HCT116 (cell line): ENCODE data around the gene MICALL2. TPM values are rescaled to one million over a fixed set of nuclear protein-coding genes. Genes with fewer than 3 reads are reported as not detected.
A peak's percentile ranks its signal among the peaks of the same experiment; 100 is the strongest.

Experiments used
- ATAC-seq: fragments of 200-7000 bp; cut with Tn5 transposase; 2 replicates; pipeline ENCODE4 v1.9.1; 2020; ENCODE audit warnings: mild to moderate bottlenecking, moderate library complexity
- BruUV-seq: library from RNA; stranded (reverse); fragments of 400-500 nt; replicated peaks from 2 replicates; lab custom pipeline; 2021; lab: Mats Ljungman, UMichigan
- CTCF ChIA-PET: fragments of 300-600 bp; sonication (Branson Sonifier 250); formaldehyde crosslinking; loops from one replicate; lab custom pipeline; 2021; ENCODE audit warnings: antibody characterized with exemption; lab: Charles Lee
- POLR2A ChIA-PET: fragments of 300-600, 350-600 bp; sonication (Branson Sonifier 250); formaldehyde crosslinking; loops from one replicate; lab custom pipeline; 2021; ENCODE audit warnings: antibody characterized with exemption; lab: Charles Lee
- RAD21 ChIA-PET, 2 experiments: fragments of 300-600 bp; sonication (Branson Sonifier 250); formaldehyde crosslinking; loops; one replicate each; lab custom pipeline; 2023; ENCODE audit warnings: low total read pairs in 2 of 2; ENCODE audit not compliant: uncharacterized antibody in 2 of 2, unreplicated experiment in 2 of 2, low non-redundant PET in 1 of 2; lab: Charles Lee
- DNase-seq: peaks from one replicate; pipeline ENCODE4 v3.0.0-alpha.2; 2010; ENCODE audit warnings: low read depth, low spot score
- H2AFZ ChIP-seq: fragments of 200-600 bp; shearing (Covaris generic), sonication (generic); 2 replicates; pipeline ENCODE4 v1.6.1; 2017; ENCODE audit warnings: low read depth, mixed run types, mixed read lengths, antibody characterized with exemption, low read length; ENCODE audit not compliant: poor library complexity, severe bottlenecking
- H3K27ac ChIP-seq: 2 replicates; pipeline ENCODE4 v1.5.1; 2012; ENCODE audit warnings: low read depth, low read length
- H3K27me3 ChIP-seq: fragments of 200-600 bp; sonication (generic); 2 replicates; pipeline ENCODE4 v1.6.1; 2016; ENCODE audit warnings: mixed run types, low read length, mixed read lengths; ENCODE audit not compliant: insufficient read depth
- H3K36me3 ChIP-seq, 2 experiments: fragments of 200-500 bp in 1 of 2; fragments of 200-600 bp in 1 of 2; sonication (Bioruptor generic) in 1 of 2; sonication (generic) in 1 of 2; 2 replicates each; pipeline versions ENCODE4 v1.5.1 to v1.6.1; 2014 to 2016; ENCODE audit warnings: low read length in 2 of 2, inconsistent platforms in 1 of 2, mixed read lengths in 1 of 2, mixed run types in 1 of 2; ENCODE audit not compliant: insufficient read depth in 2 of 2, control insufficient read depth in 1 of 2
- H3K4me1 ChIP-seq, 2 experiments: fragments of 200-600 bp in 1 of 2; sonication (generic) in 1 of 2; 2 replicates each; pipeline versions ENCODE4 v1.5.1 to v1.6.1; 2012 to 2017; ENCODE audit warnings: low read length in 2 of 2, inconsistent platforms in 1 of 2, mild to moderate bottlenecking in 1 of 2, mixed read lengths in 1 of 2, mixed run types in 1 of 2, moderate library complexity in 1 of 2; ENCODE audit not compliant: insufficient read depth in 2 of 2, control insufficient read depth in 1 of 2
- H3K4me2 ChIP-seq: fragments of 200-600 bp; sonication (generic); 2 replicates; pipeline ENCODE4 v1.6.1; 2017; ENCODE audit warnings: mixed run types, low read length, mixed read lengths
- H3K4me3 ChIP-seq, 2 experiments: fragments of 200-600 bp in 1 of 2; sonication (generic) in 1 of 2; replicated peaks in 1 of 2; 2 replicates each; pipeline ENCODE4 v1.5.1; 2011 to 2016; ENCODE audit warnings: low read length in 2 of 2, control low read depth in 1 of 2, low read depth in 1 of 2, mild to moderate bottlenecking in 1 of 2, mixed read lengths in 1 of 2, mixed run types in 1 of 2
- H3K79me2 ChIP-seq: fragments of 200-600 bp; sonication (generic); 2 replicates; pipeline ENCODE4 v1.6.1; 2017; ENCODE audit warnings: mild to moderate bottlenecking, mixed run types, low read length, moderate library complexity, mixed read lengths; ENCODE audit not compliant: insufficient read depth
- H3K9ac ChIP-seq: fragments of 200-600 bp; sonication (generic); 2 replicates; pipeline ENCODE4 v1.6.1; 2016; ENCODE audit warnings: low read length, mixed read lengths
- H3K9me2 ChIP-seq: fragments of 200-600 bp; sonication (generic), shearing (Covaris generic); 2 replicates; pipeline ENCODE4 v1.6.1; 2017; ENCODE audit warnings: mixed run types, mild to moderate bottlenecking, moderate library complexity; ENCODE audit not compliant: insufficient read depth
- H3K9me3 ChIP-seq, 2 experiments: fragments of 200-500 bp in 1 of 2; fragments of 200-600 bp in 1 of 2; sonication (Bioruptor generic) in 1 of 2; sonication (generic) in 1 of 2; 2 replicates each; pipeline ENCODE4 v1.6.1; 2014 to 2017; ENCODE audit warnings: low read length in 2 of 2, mixed read lengths in 2 of 2, inconsistent platforms in 1 of 2, low read depth in 1 of 2, mild to moderate bottlenecking in 1 of 2, mixed run types in 1 of 2, moderate library complexity in 1 of 2; ENCODE audit not compliant: control insufficient read depth in 1 of 2, insufficient read depth in 1 of 2
- H4K20me1 ChIP-seq: fragments of 200-600 bp; sonication (generic), shearing (Covaris generic); 2 replicates; pipeline ENCODE4 v1.6.1; 2017; ENCODE audit warnings: mixed run types, mild to moderate bottlenecking, moderate library complexity; ENCODE audit not compliant: insufficient read depth
- CBX3 ChIP-seq: IDR thresholded peaks from 2 replicates; pipeline ENCODE4 v1.6.1; 2012; ENCODE audit warnings: low read depth
- CTCF ChIP-seq, 3 experiments: fragments of 200-600 bp in 1 of 3; sonication (generic) in 1 of 3; IDR thresholded peaks in 2 of 3; conservative IDR thresholded peaks in 1 of 3; 2 replicates each; pipeline ENCODE4 v1.5.1; 2012 to 2017; ENCODE audit warnings: low read depth in 2 of 3, low read length in 2 of 3, antibody characterized with exemption in 1 of 3, borderline replicate concordance in 1 of 3, control low read depth in 1 of 3, mild to moderate bottlenecking in 1 of 3, mixed read lengths in 1 of 3, mixed run types in 1 of 3, moderate library complexity in 1 of 3; ENCODE audit not compliant: insufficient read depth in 1 of 3
- ELF1 ChIP-seq: IDR thresholded peaks from 2 replicates; pipeline ENCODE4 v1.6.1; 2012; ENCODE audit warnings: low read depth, borderline replicate concordance
- EZH2phosphoT487 ChIP-seq: fragments of 200-600 bp; IDR thresholded peaks from 2 replicates; pipeline ENCODE4 v1.6.1; 2018; ENCODE audit warnings: antibody characterized with exemption, borderline replicate concordance
- POLR2AphosphoS5 ChIP-seq: IDR thresholded peaks from 2 replicates; pipeline ENCODE4 v1.6.1; 2011; ENCODE audit warnings: mild to moderate bottlenecking, low read depth, low read length, moderate library complexity
- RAD21 ChIP-seq: IDR thresholded peaks from 2 replicates; pipeline ENCODE4 v1.6.1; 2012; ENCODE audit warnings: low read depth, mild to moderate bottlenecking
- SIN3A ChIP-seq: IDR thresholded peaks from 2 replicates; pipeline ENCODE4 v1.6.1; 2012; ENCODE audit warnings: low read depth
- SP1 ChIP-seq: IDR thresholded peaks from 2 replicates; pipeline ENCODE4 v1.6.1; 2012; ENCODE audit warnings: low read depth
- SRF ChIP-seq: IDR thresholded peaks from 2 replicates; pipeline ENCODE4 v1.6.1; 2012; ENCODE audit warnings: low read depth
- TCF7L2 ChIP-seq: IDR thresholded peaks from 2 replicates; pipeline ENCODE4 v1.7.0; 2011; ENCODE audit warnings: borderline replicate concordance, inconsistent platforms; ENCODE audit not compliant: insufficient read depth, insufficient read length; ENCODE audit errors: extremely low read depth
- intact Hi-C: fragments of 100-400 bp; cut with micrococcal nuclease; formaldehyde crosslinking; loops from 2 replicates; pipeline ENCODE4 v1.10.0; 2022
- total RNA-seq: library from RNA; stranded (reverse); gene quantifications from one replicate; pipeline ENCODE4 v1.2.1, GENCODE V29; 2021; ENCODE audit not compliant: unreplicated experiment

MICALL2 gene
- total RNA-seq, 1 experiment from 2014 or later = 60.7 TPM

DNA sequence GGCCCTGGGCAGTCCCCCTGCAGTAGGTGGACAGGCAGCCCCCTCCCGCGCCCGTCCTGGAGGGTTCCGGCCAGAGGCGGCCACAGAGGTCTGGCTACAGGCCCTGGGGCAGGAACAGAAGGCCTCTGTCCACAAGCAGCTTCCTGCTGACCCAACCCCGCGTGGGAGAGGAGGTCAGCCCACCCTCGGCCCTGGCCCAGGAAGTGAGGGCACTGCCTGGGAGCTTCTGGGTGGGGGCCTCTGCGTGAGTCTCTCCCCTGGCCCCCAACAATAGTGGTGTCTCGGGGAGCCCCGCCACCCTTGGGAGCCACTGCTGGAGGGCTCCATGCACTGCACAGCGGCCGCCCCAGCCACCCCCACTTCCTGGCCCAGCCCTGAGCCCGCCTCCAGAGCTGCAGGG lies 4.7 kb downstream of the MICALL2 start:
- peak overlapping the region; percentile 97 for H3K4me2 ChIP-seq
- POLR2A ChIA-PET = interaction anchor here (0.6 kb wide), 1 partner anchor 564 kb away, joined by 3 read pairs; no protein-coding TSS in a partner anchor
- H3K27ac ChIP-seq = peak overlapping the region; percentile 75

More for the DNA sequence above, 4.7 kb downstream of the MICALL2 start:
- Histone ChIP-seq H3K4me3 (no peak overlapping the region; a peak in 1 of 4 replicates), H3K36me3 (no peaks in the 10 kb centered on the region; a peak in 1 of 4 replicates), H3K79me2 (peaks cover 83% of the 10 kb centered on the region), H2AFZ (no peak overlapping the region), H3K9me3 (no peaks in the 10 kb centered on the region), H3K9ac (no peak overlapping the region), H4K20me1 (no peaks in the 10 kb centered on the region), H3K4me1 (peaks cover 31 to 42% of the 10 kb centered on the region in 2 experiments; a peak in 3 of 4 replicates), H3K27me3 (no peaks in the 10 kb centered on the region), H3K9me2 (no peaks in the 10 kb centered on the region)
- intact Hi-C loops = no loop called here
- ChIA-PET RAD21 (no interaction called here), CTCF (no interaction called here)
- DNase-seq (no peak), ATAC-seq (no peak)
- TF ChIP-seq RAD21 (no peak), SIN3A (no peak), ELF1 (no peak), SP1 (no peak), POLR2AphosphoS5 (no peak), CTCF (IDR thresholded peaks at IDR 0.05 in 2 of 3, conservative IDR thresholded peaks at IDR 0.05 in 1 of 3; ENCODE audit: borderline replicate concordance in 1 of 3, insufficient read depth in 1 of 3, low read depth in 2 of 3, low read length in 2 of 3) (no peak), CBX3 (no peak), TCF7L2 (no peak), EZH2phosphoT487 (no peak), SRF (no peak)
- BruUV-seq = no TSS peak
